B cell (primary cell): ENCODE results near the gene PPP2R5D. TPM values are rescaled to one million over a fixed set of nuclear protein-coding genes. Genes with fewer than 3 reads are reported as not detected.

Experiments used
- ATAC-seq: fragments of 200-7000 bp; cut with Tn5 transposase; one replicate; pipeline ENCODE4 v1.10.0; 2021; ENCODE audit warnings: low read depth, mild to moderate bottlenecking, moderate number of reproducible peaks, moderate library complexity
- CTCF ChIA-PET: fragments of 350-600 bp; sonication (Branson Sonifier 250); formaldehyde crosslinking; loops from one replicate; lab custom pipeline; 2021; ENCODE audit warnings: antibody characterized with exemption, inconsistent platforms; lab: Charles Lee
- POLR2A ChIA-PET: fragments of 350-600 bp; sonication (Branson Sonifier 250); formaldehyde crosslinking; loops from one replicate; lab custom pipeline; 2021; ENCODE audit warnings: antibody characterized with exemption; lab: Charles Lee
- DNase-seq: peaks from one replicate; pipeline ENCODE4 v3.0.0; 2013
- H2AFZ ChIP-seq: 2 replicates; pipeline ENCODE4 v1.6.1; 2012; ENCODE audit warnings: mild to moderate bottlenecking, low read depth, low read length; ENCODE audit not compliant: insufficient read depth, poor library complexity, severe bottlenecking
- H3K27ac ChIP-seq, 2 donors: 1 replicate in 1 of 2; 2 replicates in 1 of 2; pipeline ENCODE4 v1.5.1; 2012 to 2013; ENCODE audit warnings: low read length in 2 of 2, mild to moderate bottlenecking in 2 of 2, moderate library complexity in 1 of 2
- H3K27me3 ChIP-seq, 4 experiments: fragments of 200-600 bp in 1 of 4; sonication (generic) in 1 of 4; replicated peaks in 1 of 4; 1 replicate in 2 of 4; 2 replicates in 2 of 4; pipeline versions ENCODE4 v1.6.1 to v1.7.0; 2013 to 2016; ENCODE audit warnings: low read length in 3 of 4, mild to moderate bottlenecking in 2 of 4, mixed read lengths in 1 of 4, moderate library complexity in 1 of 4; ENCODE audit not compliant: insufficient read depth in 4 of 4, control insufficient read depth in 3 of 4; ENCODE audit errors: control extremely low read depth in 1 of 4
- H3K36me3 ChIP-seq, 2 experiments: replicated peaks in 1 of 2; 1 replicate in 1 of 2; 2 replicates in 1 of 2; pipeline versions ENCODE4 v1.6.1 to v1.7.1; 2013; ENCODE audit warnings: low read length in 1 of 2; ENCODE audit not compliant: insufficient read depth in 2 of 2, control insufficient read depth in 1 of 2; ENCODE audit errors: control extremely low read depth in 1 of 2, extremely low read depth in 1 of 2
- H3K4me1 ChIP-seq, 2 donors: fragments of 200-600 bp in 1 of 2; sonication (generic) in 1 of 2; 1 replicate in 1 of 2; 2 replicates in 1 of 2; pipeline versions ENCODE4 v1.5.1 to v1.6.1; 2013 to 2017; ENCODE audit warnings: low read length in 2 of 2; ENCODE audit not compliant: control insufficient read depth in 2 of 2, insufficient read depth in 2 of 2
- H3K4me2 ChIP-seq: replicated peaks from 2 replicates; pipeline ENCODE3; 2012; ENCODE audit warnings: mild to moderate bottlenecking, low read depth, low read length; ENCODE audit not compliant: poor library complexity, severe bottlenecking
- H3K4me3 ChIP-seq, 5 experiments: fragments of 200-600 bp in 1 of 5; sonication (generic) in 1 of 5; 1 replicate in 3 of 5; 2 replicates in 2 of 5; pipeline versions ENCODE4 v1.5.1 to v1.7.0; 2011 to 2016; ENCODE audit warnings: low read length in 4 of 5, mild to moderate bottlenecking in 4 of 5, low read depth in 2 of 5, control low read depth in 1 of 5, moderate library complexity in 1 of 5; ENCODE audit not compliant: insufficient read depth in 1 of 5; ENCODE audit errors: control extremely low read depth in 1 of 5, extremely low read depth in 1 of 5
- H3K79me2 ChIP-seq: fragments of 200-600 bp; sonication (generic); one replicate; pipeline ENCODE4 v1.6.0; 2016; ENCODE audit warnings: low read length; ENCODE audit not compliant: control insufficient read depth, insufficient read depth
- H3K9ac ChIP-seq: fragments of 200-600 bp; sonication (generic); 2 replicates; pipeline ENCODE4 v1.6.1; 2017; ENCODE audit warnings: mild to moderate bottlenecking, low read length, moderate library complexity
- H3K9me3 ChIP-seq, 3 donors: one replicate each; pipeline versions ENCODE4 v1.6.1 to v1.7.1; 2013; ENCODE audit warnings: low read length in 2 of 3; ENCODE audit not compliant: control insufficient read depth in 2 of 3, insufficient read depth in 1 of 3; ENCODE audit errors: control extremely low read depth in 1 of 3
- H4K20me1 ChIP-seq: 2 replicates; pipeline ENCODE4 v1.6.0; 2012; ENCODE audit warnings: mild to moderate bottlenecking, low read length; ENCODE audit not compliant: insufficient read depth, control insufficient read depth, poor library complexity, severe bottlenecking
- H3K27ac Mint-ChIP-seq: one replicate; pipeline ENCODE4 v1.8.0; 2021; ENCODE audit warnings: mixed read lengths
- H3K27me3 Mint-ChIP-seq: one replicate; pipeline ENCODE4 v1.8.0; 2021; ENCODE audit warnings: mixed read lengths
- H3K4me1 Mint-ChIP-seq: one replicate; pipeline ENCODE4 v1.8.0; 2021; ENCODE audit warnings: mixed read lengths
- H3K4me3 Mint-ChIP-seq: one replicate; pipeline ENCODE4 v1.8.0; 2021; ENCODE audit warnings: mixed read lengths
- H3K9me3 Mint-ChIP-seq: one replicate; pipeline ENCODE4 v1.8.0; 2022; ENCODE audit warnings: mixed read lengths; ENCODE audit not compliant: insufficient read depth
- EZH2 ChIP-seq: IDR thresholded peaks from 2 replicates; pipeline ENCODE4 v1.6.1; 2012; ENCODE audit warnings: borderline replicate concordance, low read depth, mild to moderate bottlenecking, moderate library complexity, low read length; ENCODE audit not compliant: insufficient read depth, poor library complexity, severe bottlenecking
- WGBS: methylation state at CpG from one replicate; pipeline ENCODE4 v1.1.5; 2013; ENCODE audit warnings: missing lambda C conversion rate; ENCODE audit not compliant: insufficient coverage; 5-methylcytosine and 5-hydroxymethylcytosine counted together
- intact Hi-C: fragments of 100-400 bp; cut with micrococcal nuclease; formaldehyde crosslinking; loops from one replicate; pipeline ENCODE4 v1.10.0; 2022
- polyA plus RNA-seq: library from polyadenylated mRNA; depleted of rRNA; stranded (reverse); fragments of >200 nt; gene quantifications from 2 replicates; pipeline ENCODE4 v1.2.3, GENCODE V29; 2012
- total RNA-seq, 2 donors: library from RNA; stranded (reverse); fragments of 120-200 nt in 1 of 2; gene quantifications; 1 replicate in 1 of 2; 2 replicates in 1 of 2; pipeline versions ENCODE4 v1.2.3 to v1.2.4, GENCODE V29; 2013 to 2022
- TF ChIP-seq, protein P1 (sequence below): fragments of 200-600 bp; IDR thresholded peaks from one replicate; pipeline ENCODE4 v1.8.0; 2022; ENCODE audit warnings: antibody characterized with exemption, mild to moderate bottlenecking

PPP2R5D gene
- total and polyA plus RNA-seq, 2 donors (not counting 1 experiment from before 2014, with no cell fraction given): 23.2 to 23.6 TPM

DNA sequence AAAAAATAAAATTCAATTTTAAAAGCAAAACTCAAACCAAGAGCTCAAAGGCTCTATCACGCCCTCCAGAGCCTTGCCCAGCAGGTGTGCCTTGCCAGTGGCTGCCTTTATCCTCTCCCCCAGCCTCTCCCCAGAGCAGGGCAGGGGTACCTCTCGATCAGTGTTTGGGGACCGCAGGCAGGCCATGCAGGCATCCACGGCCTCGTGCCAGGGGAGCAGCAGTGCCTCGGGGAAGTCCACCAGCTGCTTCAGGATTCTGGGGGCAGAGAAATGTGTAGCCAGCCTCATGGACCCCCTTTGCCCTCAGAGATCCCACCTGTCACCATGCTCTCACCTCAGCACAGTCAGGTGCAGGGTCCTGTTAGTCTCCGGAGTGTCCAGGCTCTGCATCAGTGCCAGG is 63.6 kb downstream of the PPP2R5D start:
- H3K36me3 ChIP-seq: peaks cover 0 to 34% of the 10 kb centered on the region in 2 experiments
- H3K4me3 ChIP-seq: no peak overlapping the region
- no peak overlapping the region for H3K4me3 Mint-ChIP-seq
- no peak for TF ChIP-seq EZH2
- TF ChIP-seq, protein P1, sequence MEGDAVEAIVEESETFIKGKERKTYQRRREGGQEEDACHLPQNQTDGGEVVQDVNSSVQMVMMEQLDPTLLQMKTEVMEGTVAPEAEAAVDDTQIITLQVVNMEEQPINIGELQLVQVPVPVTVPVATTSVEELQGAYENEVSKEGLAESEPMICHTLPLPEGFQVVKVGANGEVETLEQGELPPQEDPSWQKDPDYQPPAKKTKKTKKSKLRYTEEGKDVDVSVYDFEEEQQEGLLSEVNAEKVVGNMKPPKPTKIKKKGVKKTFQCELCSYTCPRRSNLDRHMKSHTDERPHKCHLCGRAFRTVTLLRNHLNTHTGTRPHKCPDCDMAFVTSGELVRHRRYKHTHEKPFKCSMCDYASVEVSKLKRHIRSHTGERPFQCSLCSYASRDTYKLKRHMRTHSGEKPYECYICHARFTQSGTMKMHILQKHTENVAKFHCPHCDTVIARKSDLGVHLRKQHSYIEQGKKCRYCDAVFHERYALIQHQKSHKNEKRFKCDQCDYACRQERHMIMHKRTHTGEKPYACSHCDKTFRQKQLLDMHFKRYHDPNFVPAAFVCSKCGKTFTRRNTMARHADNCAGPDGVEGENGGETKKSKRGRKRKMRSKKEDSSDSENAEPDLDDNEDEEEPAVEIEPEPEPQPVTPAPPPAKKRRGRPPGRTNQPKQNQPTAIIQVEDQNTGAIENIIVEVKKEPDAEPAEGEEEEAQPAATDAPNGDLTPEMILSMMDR: no peak
- WGBS: 96% methylated on average over 7 of the region's 7 CpGs
- H3K27ac Mint-ChIP-seq: no peak overlapping the region
- H3K27me3 Mint-ChIP-seq: no peaks in the 10 kb centered on the region
- no peak overlapping the region for H3K27ac ChIP-seq
- H4K20me1 ChIP-seq: no peaks in the 10 kb centered on the region
- ChIA-PET CTCF (no interaction called here), POLR2A (no interaction called here)
- ATAC-seq (no peak), DNase-seq (no peak)
- H2AFZ ChIP-seq: no peak overlapping the region
- no peaks in the 10 kb centered on the region for H3K9me3 Mint-ChIP-seq
- no peaks in the 10 kb centered on the region for H3K9me3 ChIP-seq
- no peak overlapping the region for H3K4me2 ChIP-seq
- H3K79me2 ChIP-seq: no peaks in the 10 kb centered on the region
- no peak overlapping the region for H3K9ac ChIP-seq
- intact Hi-C loops: no loop called here
- H3K4me1 Mint-ChIP-seq: peaks cover 12% of the 10 kb centered on the region
- peaks cover 5 to 6% of the 10 kb centered on the region in 2 donors for H3K4me1 ChIP-seq
- H3K27me3 ChIP-seq: no peaks in the 10 kb centered on the region

DNA sequence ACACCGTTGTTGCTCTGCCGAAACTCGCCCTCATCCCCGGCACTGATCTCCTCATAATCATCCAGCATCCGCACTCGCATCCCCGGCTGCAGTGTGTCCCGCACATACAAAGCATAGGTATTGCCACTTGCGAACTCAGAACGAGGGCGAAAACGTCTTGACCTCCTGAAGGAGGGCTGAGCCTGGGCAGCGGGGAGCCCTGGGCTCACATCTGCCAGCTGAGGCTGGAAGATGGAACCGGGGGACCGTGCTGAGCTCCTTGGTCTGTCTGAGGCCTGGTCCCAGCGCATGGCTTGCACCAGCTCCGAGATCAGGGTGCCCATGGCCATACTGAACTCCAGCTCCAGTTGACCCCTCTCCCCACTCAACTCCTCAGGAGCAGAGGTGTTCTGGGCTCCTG is 66.6 kb downstream of the PPP2R5D start:
- H2AFZ ChIP-seq: no peak overlapping the region
- Mint-ChIP-seq H3K9me3 (no peaks in the 10 kb centered on the region), H3K27ac (no peak overlapping the region), H3K4me3 (no peak overlapping the region), H3K4me1 (peaks cover 27% of the 10 kb centered on the region), H3K27me3 (no peaks in the 10 kb centered on the region)
- no peak overlapping the region for H3K9ac ChIP-seq
- no peak for DNase-seq
- H3K4me3 ChIP-seq: no peak overlapping the region
- POLR2A ChIA-PET: interaction anchor here (0.6 kb wide), 1 partner anchor 29 kb away, joined by 3 read pairs; no protein-coding TSS in a partner anchor
- peaks cover 0 to 26% of the 10 kb centered on the region in 2 experiments for H3K36me3 ChIP-seq
- intact Hi-C loops: loop anchor here (10.0 kb wide), 1 partner anchor 476 kb away; no protein-coding TSS in a partner anchor
- H3K79me2 ChIP-seq: no peaks in the 10 kb centered on the region
- no peak overlapping the region for H3K4me2 ChIP-seq
- peaks cover 14 to 17% of the 10 kb centered on the region in 2 donors for H3K4me1 ChIP-seq
- 98% methylated on average over 16 of the region's 17 CpGs for WGBS
- no peaks in the 10 kb centered on the region for H3K27me3 ChIP-seq
- H3K27ac ChIP-seq: no peak overlapping the region
- CTCF ChIA-PET: no interaction called here
- no peaks in the 10 kb centered on the region for H3K9me3 ChIP-seq
- no peak for ATAC-seq
- TF ChIP-seq EZH2: no peak
- TF ChIP-seq, protein P1: no peak
- H4K20me1 ChIP-seq: no peaks in the 10 kb centered on the region
